ENCODE measurements around the gene SLC7A8.

Gene SLC7A8

GRCh38 chr14:23104591-23105347, 78.7 kb downstream of the SLC7A8 start, which contains the start of gene CIROP:
Gene CIROP (minus strand): TSS chr14:23104989. CDS start chr14:23104920, 69 bp downstream.
- TF ChIP-seq CTCF (IDR thresholded peaks at IDR 0.05) = no peak
- H3K4me1 Mint-ChIP-seq = peaks cover 31% of the 10 kb centered on the region
- peak within 1 kb of the TSS; percentile 63 for H3K4me3 Mint-ChIP-seq
- no peaks in the 10 kb centered on the region for H3K36me3 Mint-ChIP-seq (ENCODE audit: low read depth)
- peaks cover 19% of the 10 kb centered on the region for H3K27me3 Mint-ChIP-seq (ENCODE audit: low read depth, poor library complexity)
- peak within 1 kb of the TSS; percentile 19 for H3K27ac Mint-ChIP-seq
- no peak for DNase-seq
- H3K9me3 Mint-ChIP-seq = no peaks in the 10 kb centered on the region

GRCh38 chr14:23104070-23104590, 79.3 kb downstream of the SLC7A8 start:
- H3K4me1 Mint-ChIP-seq = peaks cover 31% of the 10 kb centered on the region
- DNase-seq = no peak
- H3K27ac Mint-ChIP-seq = peak overlapping the region; percentile 19
- H3K9me3 Mint-ChIP-seq = no peaks in the 10 kb centered on the region
- peaks cover 19% of the 10 kb centered on the region for H3K27me3 Mint-ChIP-seq (ENCODE audit: low read depth, poor library complexity)
- no peak for TF ChIP-seq CTCF (IDR thresholded peaks at IDR 0.05)
- H3K4me3 Mint-ChIP-seq = peak overlapping the region; percentile 63
- H3K36me3 Mint-ChIP-seq (ENCODE audit: low read depth) = peaks cover 2% of the 10 kb centered on the region

- Mint-ChIP-seq H3K36me3 (ENCODE audit: low read depth) (peaks cover 8% of the 10 kb centered on the region), H3K27me3 (ENCODE audit: low read depth, poor library complexity) (peaks cover 16% of the 10 kb centered on the region), H3K27ac (no peak overlapping the region), H3K4me1 (peaks cover 31% of the 10 kb centered on the region), H3K9me3 (no peaks in the 10 kb centered on the region), H3K4me3 (no peak overlapping the region)
- no peak for TF ChIP-seq CTCF (IDR thresholded peaks at IDR 0.05)
- DNase-seq = no peak
These were observed 79.9 kb downstream of the SLC7A8 start for GRCh38 chr14:23103581-23103980.

- no peak for DNase-seq
- H3K27me3 Mint-ChIP-seq (ENCODE audit: low read depth, poor library complexity) = peaks cover 16% of the 10 kb centered on the region
- no peak overlapping the region for H3K4me3 Mint-ChIP-seq
- no peak overlapping the region for H3K27ac Mint-ChIP-seq
- peaks cover 16% of the 10 kb centered on the region for H3K36me3 Mint-ChIP-seq (ENCODE audit: low read depth)
- peaks cover 31% of the 10 kb centered on the region for H3K4me1 Mint-ChIP-seq
- H3K9me3 Mint-ChIP-seq = no peaks in the 10 kb centered on the region
- TF ChIP-seq CTCF (IDR thresholded peaks at IDR 0.05) = no peak
These were observed 80.7 kb downstream of the SLC7A8 start for GRCh38 chr14:23102801-23103200.

GRCh38 chr14:23101986-23102625, 81.4 kb downstream of the SLC7A8 start:
- Mint-ChIP-seq H3K4me3 (no peak overlapping the region), H3K36me3 (ENCODE audit: low read depth) (peaks cover 22% of the 10 kb centered on the region), H3K4me1 (peaks cover 31% of the 10 kb centered on the region), H3K27me3 (ENCODE audit: low read depth, poor library complexity) (peaks cover 16% of the 10 kb centered on the region), H3K27ac (no peak overlapping the region), H3K9me3 (no peaks in the 10 kb centered on the region)
- no peak for TF ChIP-seq CTCF (IDR thresholded peaks at IDR 0.05)
- DNase-seq = no peak
